ENCODE results near the gene MECP2.
A peak's percentile ranks its signal among the peaks of the same experiment; 100 is the strongest.

The MECP2 gene

GRCh38 chrX:154093965-154094364 lies 3.6 kb downstream of the MECP2 start:
- Mint-ChIP-seq H3K27me3 (no peaks in the 10 kb centered on the region), H3K36me3 (ENCODE audit: low read depth) (peaks cover 17% of the 10 kb centered on the region), H3K9me3 (no peaks in the 10 kb centered on the region), H3K27ac (no peak overlapping the region), H3K4me3 (peak overlapping the region; percentile 97), H3K4me1 (peaks cover 72% of the 10 kb centered on the region)
- no peak for DNase-seq
- ATAC-seq, result no peak

DNA sequence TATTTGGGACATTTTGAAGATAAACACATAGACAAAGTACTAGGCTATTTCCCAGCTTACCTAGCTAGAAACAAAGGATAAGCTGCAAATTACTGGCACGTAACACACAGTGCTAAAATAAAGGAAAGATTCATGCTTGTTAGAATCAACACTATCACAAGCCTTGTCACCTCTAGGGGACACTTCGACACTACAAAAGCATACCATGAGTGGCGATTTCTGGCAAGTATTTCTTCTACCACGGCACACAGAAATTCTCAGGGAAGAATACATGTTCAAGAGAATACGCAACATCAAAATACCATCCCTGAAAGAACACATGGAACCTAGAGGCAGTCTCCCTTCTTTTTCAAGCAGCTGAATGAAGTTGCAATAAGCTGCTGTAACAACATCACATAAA lies 5.1 kb downstream of the MECP2 start:
- H3K4me3 Mint-ChIP-seq, result peak overlapping the region; percentile 57
- ATAC-seq (no peak), DNase-seq (no peak)
- H3K27me3 Mint-ChIP-seq, result no peaks in the 10 kb centered on the region
- no peaks in the 10 kb centered on the region for H3K9me3 Mint-ChIP-seq
- peaks cover 67% of the 10 kb centered on the region for H3K4me1 Mint-ChIP-seq
- H3K27ac Mint-ChIP-seq, result peak overlapping the region; percentile 80
- H3K36me3 Mint-ChIP-seq (ENCODE audit: low read depth), result peaks cover 23% of the 10 kb centered on the region

- Mint-ChIP-seq H3K4me1 (peaks cover 69% of the 10 kb centered on the region), H3K27me3 (no peaks in the 10 kb centered on the region), H3K36me3 (ENCODE audit: low read depth) (peaks cover 23% of the 10 kb centered on the region), H3K27ac (peak overlapping the region; percentile 39), H3K4me3 (no peak overlapping the region), H3K9me3 (no peaks in the 10 kb centered on the region)
- ATAC-seq (peak; percentile 41), DNase-seq (peak; percentile 23)
Observed at GRCh38 chrX:154091678-154092077, 5.8 kb downstream of the MECP2 start.

- DNase-seq (no peak), ATAC-seq (no peak)
- Mint-ChIP-seq H3K9me3 (no peaks in the 10 kb centered on the region), H3K27ac (peak overlapping the region; percentile 47), H3K4me1 (peaks cover 61% of the 10 kb centered on the region), H3K27me3 (no peaks in the 10 kb centered on the region), H3K4me3 (no peak overlapping the region), H3K36me3 (ENCODE audit: low read depth) (peaks cover 19% of the 10 kb centered on the region)
Observed at GRCh38 chrX:154090731-154091130, 6.8 kb downstream of the MECP2 start.

DNA sequence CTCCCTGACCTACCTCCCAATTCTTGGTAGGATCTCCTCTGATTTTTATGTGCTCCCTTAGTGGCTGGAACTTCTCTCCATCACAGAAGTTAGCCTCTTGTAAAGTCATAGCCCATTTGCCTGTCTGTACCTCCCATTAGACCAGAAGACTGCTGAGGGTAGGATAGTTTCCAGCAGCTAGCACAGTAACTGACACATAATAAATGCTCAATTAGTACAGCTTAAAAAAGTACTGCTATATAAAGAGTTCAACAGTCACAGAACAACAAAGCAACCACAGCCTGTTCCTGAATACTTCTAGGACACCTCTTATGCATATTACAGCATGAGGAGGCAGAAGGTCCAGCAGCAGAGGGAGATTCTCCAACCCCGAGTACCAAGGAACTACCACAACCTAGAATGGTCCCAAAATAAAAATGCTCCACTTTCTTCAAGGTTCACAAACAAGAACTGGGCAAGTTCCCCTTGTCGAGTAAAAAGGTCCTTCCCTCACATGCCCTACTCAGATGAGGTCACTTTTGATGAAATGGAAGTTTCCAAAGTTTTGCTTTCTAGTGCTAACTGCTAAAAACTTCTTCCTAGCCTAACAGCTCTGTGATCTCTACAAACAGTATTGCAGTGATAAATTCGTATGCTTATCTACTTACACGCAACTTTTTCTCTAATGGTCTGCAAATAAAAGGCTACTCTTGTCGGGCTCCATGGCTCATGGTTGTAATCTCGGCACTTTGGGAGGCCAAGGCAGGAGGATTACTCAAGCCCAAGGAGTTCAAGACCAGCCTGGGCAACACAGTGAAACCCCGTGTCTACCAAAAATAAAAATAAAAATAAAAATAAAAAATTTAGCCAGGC lies 12.8 kb downstream of the MECP2 start:
- Mint-ChIP-seq H3K4me3 (peak overlapping the region; percentile 29), H3K27ac (peak overlapping the region; percentile 94), H3K36me3 (ENCODE audit: low read depth) (peaks cover 20% of the 10 kb centered on the region), H3K4me1 (peaks cover 46% of the 10 kb centered on the region), H3K9me3 (no peaks in the 10 kb centered on the region), H3K27me3 (no peaks in the 10 kb centered on the region)
- DNase-seq (no peak), ATAC-seq (peak; percentile 80)

- Mint-ChIP-seq H3K9me3 (no peaks in the 10 kb centered on the region), H3K36me3 (ENCODE audit: low read depth) (peaks cover 25% of the 10 kb centered on the region), H3K4me1 (peaks cover 45% of the 10 kb centered on the region), H3K27me3 (no peaks in the 10 kb centered on the region), H3K4me3 (no peak overlapping the region), H3K27ac (peak overlapping the region; percentile 88)
- ATAC-seq (no peak), DNase-seq (no peak)
Observed at GRCh38 chrX:154083126-154083517, 14.4 kb downstream of the MECP2 start.

GRCh38 chrX:154082396-154083125 lies 15.0 kb downstream of the MECP2 start:
- no peak for DNase-seq
- no peaks in the 10 kb centered on the region for H3K9me3 Mint-ChIP-seq
- peaks cover 41% of the 10 kb centered on the region for H3K4me1 Mint-ChIP-seq
- H3K27me3 Mint-ChIP-seq, result no peaks in the 10 kb centered on the region
- peak overlapping the region; percentile 27 for H3K4me3 Mint-ChIP-seq
- peaks cover 21% of the 10 kb centered on the region for H3K36me3 Mint-ChIP-seq (ENCODE audit: low read depth)
- H3K27ac Mint-ChIP-seq, result peak overlapping the region; percentile 88
- ATAC-seq, result peak; percentile 24

DNA sequence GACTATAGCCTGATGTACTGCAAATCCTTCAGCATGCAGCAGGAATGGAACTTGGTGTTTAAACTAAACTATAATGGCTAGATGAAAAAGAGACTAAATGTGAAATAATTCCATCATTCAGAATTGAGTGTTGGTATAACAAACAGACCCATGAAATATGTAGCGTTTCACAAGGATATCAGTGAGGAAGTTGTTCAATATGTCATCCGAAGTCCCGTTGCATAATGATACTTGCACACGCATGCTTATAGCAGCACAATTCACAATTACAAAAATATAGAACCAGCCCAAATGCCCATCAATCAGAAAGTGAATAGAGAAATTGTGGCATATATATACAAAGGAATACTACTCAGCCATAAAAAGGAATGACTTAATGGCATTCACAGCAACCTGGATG lies 20.4 kb downstream of the MECP2 start:
- DNase-seq (no peak), ATAC-seq (no peak)
- no peaks in the 10 kb centered on the region for H3K27me3 Mint-ChIP-seq
- H3K4me3 Mint-ChIP-seq, result no peak overlapping the region
- H3K36me3 Mint-ChIP-seq (ENCODE audit: low read depth), result peaks cover 27% of the 10 kb centered on the region
- peaks cover 50% of the 10 kb centered on the region for H3K4me1 Mint-ChIP-seq
- H3K27ac Mint-ChIP-seq, result no peak overlapping the region
- no peaks in the 10 kb centered on the region for H3K9me3 Mint-ChIP-seq

DNA sequence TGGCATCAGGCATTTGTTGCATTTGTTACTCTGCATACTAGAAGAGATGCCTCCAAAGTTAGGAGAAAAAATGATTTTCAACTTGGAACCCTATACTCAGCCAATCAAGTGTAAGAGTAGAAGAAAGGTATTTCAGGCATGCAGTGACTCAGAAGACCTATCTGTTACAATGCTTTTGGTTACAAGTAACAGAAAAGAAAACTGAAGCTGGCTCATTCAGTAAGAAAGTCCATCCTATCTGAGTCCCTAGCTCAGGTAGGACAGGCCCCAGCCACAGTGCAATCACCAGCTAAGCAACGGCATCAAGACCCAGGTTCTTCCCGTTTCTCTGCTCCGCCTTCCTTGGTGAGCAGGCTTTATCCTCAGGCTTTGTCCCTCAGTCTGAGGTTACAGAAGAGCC lies 23.3 kb downstream of the MECP2 start:
- DNase-seq, result no peak
- Mint-ChIP-seq H3K27ac (no peak overlapping the region), H3K27me3 (no peaks in the 10 kb centered on the region), H3K36me3 (ENCODE audit: low read depth) (peaks cover 22% of the 10 kb centered on the region), H3K9me3 (no peaks in the 10 kb centered on the region), H3K4me1 (peaks cover 62% of the 10 kb centered on the region), H3K4me3 (no peak overlapping the region)
- no peak for ATAC-seq

- H3K27me3 Mint-ChIP-seq, result no peaks in the 10 kb centered on the region
- no peak for DNase-seq
- peaks cover 66% of the 10 kb centered on the region for H3K4me1 Mint-ChIP-seq
- no peak overlapping the region for H3K4me3 Mint-ChIP-seq
- no peak overlapping the region for H3K27ac Mint-ChIP-seq
- H3K36me3 Mint-ChIP-seq (ENCODE audit: low read depth), result peaks cover 14% of the 10 kb centered on the region
- no peak for ATAC-seq
- no peaks in the 10 kb centered on the region for H3K9me3 Mint-ChIP-seq
Observed at GRCh38 chrX:154072192-154072591, 25.3 kb downstream of the MECP2 start.

- Mint-ChIP-seq H3K36me3 (ENCODE audit: low read depth) (peaks cover 5% of the 10 kb centered on the region), H3K9me3 (no peaks in the 10 kb centered on the region), H3K27me3 (no peaks in the 10 kb centered on the region), H3K27ac (no peak overlapping the region), H3K4me3 (no peak overlapping the region), H3K4me1 (peaks cover 54% of the 10 kb centered on the region)
- ATAC-seq (no peak), DNase-seq (no peak)
Observed at GRCh38 chrX:154068560-154068959, 29.0 kb downstream of the MECP2 start.

- ATAC-seq (no peak), DNase-seq (no peak)
- H3K4me3 Mint-ChIP-seq, result no peak overlapping the region
- H3K9me3 Mint-ChIP-seq, result no peaks in the 10 kb centered on the region
- H3K4me1 Mint-ChIP-seq, result peaks cover 58% of the 10 kb centered on the region
- H3K27ac Mint-ChIP-seq, result peak overlapping the region; percentile 61
- no peaks in the 10 kb centered on the region for H3K27me3 Mint-ChIP-seq
- peaks cover 5% of the 10 kb centered on the region for H3K36me3 Mint-ChIP-seq (ENCODE audit: low read depth)
Observed at GRCh38 chrX:154064637-154065435, 32.7 kb downstream of the MECP2 start.

DNA sequence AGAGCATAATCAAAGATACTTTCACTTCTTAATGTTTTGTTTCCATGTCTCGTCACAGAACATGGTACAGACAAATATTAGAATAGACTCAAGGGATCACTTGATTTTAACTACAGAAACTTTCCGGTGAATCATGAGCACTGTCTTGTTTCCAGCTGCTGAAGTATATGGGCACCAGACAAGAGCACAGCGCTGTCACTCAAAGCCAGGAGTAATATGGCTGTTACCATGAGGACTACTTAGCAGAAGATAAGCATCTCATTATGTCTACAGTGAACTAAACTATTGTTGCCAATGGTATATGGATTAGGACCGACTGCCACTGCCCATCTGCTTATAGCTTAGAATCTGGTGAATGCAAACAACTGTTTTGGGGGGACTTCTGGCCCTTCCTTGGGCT lies 34.3 kb downstream of the MECP2 start:
- DNase-seq (no peak), ATAC-seq (peak; percentile 73)
- H3K27ac Mint-ChIP-seq, result peak overlapping the region; percentile 47
- H3K4me1 Mint-ChIP-seq, result peaks cover 71% of the 10 kb centered on the region
- H3K4me3 Mint-ChIP-seq, result no peak overlapping the region
- H3K9me3 Mint-ChIP-seq, result no peaks in the 10 kb centered on the region
- no peaks in the 10 kb centered on the region for H3K27me3 Mint-ChIP-seq
- peaks cover 11% of the 10 kb centered on the region for H3K36me3 Mint-ChIP-seq (ENCODE audit: low read depth)

GRCh38 chrX:154061801-154062200 lies 35.7 kb downstream of the MECP2 start:
- Mint-ChIP-seq H3K9me3 (no peaks in the 10 kb centered on the region), H3K36me3 (ENCODE audit: low read depth) (peaks cover 21% of the 10 kb centered on the region), H3K4me1 (peaks cover 75% of the 10 kb centered on the region), H3K4me3 (no peak overlapping the region), H3K27ac (peak overlapping the region; percentile 80), H3K27me3 (no peaks in the 10 kb centered on the region)
- DNase-seq, result no peak
- ATAC-seq, result no peak
